Ishikawa (cell line): ENCODE results near the gene NUP153.
A peak's percentile ranks its signal among the peaks of the same experiment; 100 is the strongest.

Experiments used
- CEBPB ChIP-seq: IDR thresholded peaks from 2 replicates; pipeline ENCODE4 v1.6.1; 2012
- CREB1 ChIP-seq: IDR thresholded peaks from 2 replicates; pipeline ENCODE4 v1.6.1; 2012; ENCODE audit warnings: low read depth
- EGR1 ChIP-seq: IDR thresholded peaks from 2 replicates; pipeline ENCODE4 v1.6.1; 2012
- EP300 ChIP-seq: IDR thresholded peaks from 2 replicates; pipeline ENCODE4 v1.6.1; 2012; ENCODE audit warnings: borderline replicate concordance
- RAD21 ChIP-seq: IDR thresholded peaks from 2 replicates; pipeline ENCODE4 v1.6.1; 2012; ENCODE audit warnings: low read depth
- TAF1 ChIP-seq: IDR thresholded peaks from 2 replicates; pipeline ENCODE4 v1.6.1; 2012; ENCODE audit warnings: low read depth, mild to moderate bottlenecking
- TF ChIP-seq, protein P1 (sequence below): IDR thresholded peaks from 2 replicates; pipeline ENCODE4 v1.6.1; 2012
- TF ChIP-seq, protein P2 (sequence below): IDR thresholded peaks from 2 replicates; pipeline ENCODE4 v1.6.1; 2012; ENCODE audit warnings: low read depth, mild to moderate bottlenecking

DNA sequence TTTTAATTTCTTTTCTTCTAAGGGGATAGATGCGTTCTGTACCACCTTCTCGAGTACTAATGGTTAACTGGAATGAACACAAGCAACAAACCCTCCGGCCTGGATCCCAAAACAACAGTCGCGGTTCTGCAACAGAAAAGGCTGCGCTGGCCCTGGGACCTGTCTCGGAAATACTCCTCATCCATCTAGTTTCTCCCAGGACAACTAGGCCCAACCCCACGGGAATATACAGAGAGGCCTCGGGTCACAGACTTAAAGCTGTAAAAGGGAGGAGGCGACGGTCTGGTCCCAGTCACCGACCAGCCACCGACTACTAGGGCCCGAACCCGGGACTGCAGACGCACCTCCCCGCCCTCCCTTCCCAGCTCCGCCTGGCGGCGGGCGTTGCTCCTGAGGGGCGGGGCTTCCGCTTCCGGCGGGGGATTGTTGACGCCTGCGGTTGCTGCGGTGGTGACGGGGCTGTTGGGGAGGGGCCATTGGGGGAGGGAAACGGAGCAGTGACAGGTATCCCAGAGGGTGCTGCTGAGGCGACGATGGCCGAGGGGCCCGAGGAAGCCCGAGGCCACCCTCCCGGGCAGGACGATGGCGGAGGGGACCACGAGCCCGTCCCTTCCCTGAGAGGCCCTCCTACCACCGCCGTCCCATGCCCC, 106.7 kb downstream of the NUP153 start, which contains the start of gene FAM8A1:
- TF ChIP-seq, protein P1, sequence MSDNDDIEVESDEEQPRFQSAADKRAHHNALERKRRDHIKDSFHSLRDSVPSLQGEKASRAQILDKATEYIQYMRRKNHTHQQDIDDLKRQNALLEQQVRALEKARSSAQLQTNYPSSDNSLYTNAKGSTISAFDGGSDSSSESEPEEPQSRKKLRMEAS: peak; percentile 55
- TF ChIP-seq CEBPB (no peak), RAD21 (no peak), EP300 (no peak), EGR1 (no peak), TAF1 (peak; percentile 83), CREB1 (peak; percentile 71)
- TF ChIP-seq, protein P2, sequence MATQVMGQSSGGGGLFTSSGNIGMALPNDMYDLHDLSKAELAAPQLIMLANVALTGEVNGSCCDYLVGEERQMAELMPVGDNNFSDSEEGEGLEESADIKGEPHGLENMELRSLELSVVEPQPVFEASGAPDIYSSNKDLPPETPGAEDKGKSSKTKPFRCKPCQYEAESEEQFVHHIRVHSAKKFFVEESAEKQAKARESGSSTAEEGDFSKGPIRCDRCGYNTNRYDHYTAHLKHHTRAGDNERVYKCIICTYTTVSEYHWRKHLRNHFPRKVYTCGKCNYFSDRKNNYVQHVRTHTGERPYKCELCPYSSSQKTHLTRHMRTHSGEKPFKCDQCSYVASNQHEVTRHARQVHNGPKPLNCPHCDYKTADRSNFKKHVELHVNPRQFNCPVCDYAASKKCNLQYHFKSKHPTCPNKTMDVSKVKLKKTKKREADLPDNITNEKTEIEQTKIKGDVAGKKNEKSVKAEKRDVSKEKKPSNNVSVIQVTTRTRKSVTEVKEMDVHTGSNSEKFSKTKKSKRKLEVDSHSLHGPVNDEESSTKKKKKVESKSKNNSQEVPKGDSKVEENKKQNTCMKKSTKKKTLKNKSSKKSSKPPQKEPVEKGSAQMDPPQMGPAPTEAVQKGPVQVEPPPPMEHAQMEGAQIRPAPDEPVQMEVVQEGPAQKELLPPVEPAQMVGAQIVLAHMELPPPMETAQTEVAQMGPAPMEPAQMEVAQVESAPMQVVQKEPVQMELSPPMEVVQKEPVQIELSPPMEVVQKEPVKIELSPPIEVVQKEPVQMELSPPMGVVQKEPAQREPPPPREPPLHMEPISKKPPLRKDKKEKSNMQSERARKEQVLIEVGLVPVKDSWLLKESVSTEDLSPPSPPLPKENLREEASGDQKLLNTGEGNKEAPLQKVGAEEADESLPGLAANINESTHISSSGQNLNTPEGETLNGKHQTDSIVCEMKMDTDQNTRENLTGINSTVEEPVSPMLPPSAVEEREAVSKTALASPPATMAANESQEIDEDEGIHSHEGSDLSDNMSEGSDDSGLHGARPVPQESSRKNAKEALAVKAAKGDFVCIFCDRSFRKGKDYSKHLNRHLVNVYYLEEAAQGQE: no peak
